ENCODE data around the gene ITGA8. TPM values are rescaled to one million over a fixed set of nuclear protein-coding genes. Genes with fewer than 3 reads are reported as not detected.

Gene ITGA8
- total and polyA plus RNA-seq, 11 donors, result 0.50 to 4.3 (median 1.5) TPM

GRCh38 chr10:15719049-15719898 is 448 bp downstream of the ITGA8 start:
- Histone ChIP-seq H3K27ac (peak overlapping the region in 3 of 12 donors; percentile 6 to 68 (median 49)), H3K4me1 (peaks cover 0 to 15% (median 5%) of the 10 kb centered on the region in 12 donors), H3K9me3 (no peaks in the 10 kb centered on the region), H3K36me3 (no peaks in the 10 kb centered on the region), H3K4me3 (peak overlapping the region; percentile 32 to 74 (median 50)), H3K27me3 (peaks cover 8 to 44% (median 26%) of the 10 kb centered on the region in 9 donors)
- 1 to 3% (median 1%) methylated on average over 19 to 67 of the region's 67 CpGs for WGBS, 4 donors
- intact Hi-C loops (cut with DNase I), result loop anchor here in 7 of 10 donors (2.0 to 5.0 kb wide), 6 partner anchors 98 to 287 kb away; no protein-coding TSS in a partner anchor
- TF ChIP-seq, protein P1, sequence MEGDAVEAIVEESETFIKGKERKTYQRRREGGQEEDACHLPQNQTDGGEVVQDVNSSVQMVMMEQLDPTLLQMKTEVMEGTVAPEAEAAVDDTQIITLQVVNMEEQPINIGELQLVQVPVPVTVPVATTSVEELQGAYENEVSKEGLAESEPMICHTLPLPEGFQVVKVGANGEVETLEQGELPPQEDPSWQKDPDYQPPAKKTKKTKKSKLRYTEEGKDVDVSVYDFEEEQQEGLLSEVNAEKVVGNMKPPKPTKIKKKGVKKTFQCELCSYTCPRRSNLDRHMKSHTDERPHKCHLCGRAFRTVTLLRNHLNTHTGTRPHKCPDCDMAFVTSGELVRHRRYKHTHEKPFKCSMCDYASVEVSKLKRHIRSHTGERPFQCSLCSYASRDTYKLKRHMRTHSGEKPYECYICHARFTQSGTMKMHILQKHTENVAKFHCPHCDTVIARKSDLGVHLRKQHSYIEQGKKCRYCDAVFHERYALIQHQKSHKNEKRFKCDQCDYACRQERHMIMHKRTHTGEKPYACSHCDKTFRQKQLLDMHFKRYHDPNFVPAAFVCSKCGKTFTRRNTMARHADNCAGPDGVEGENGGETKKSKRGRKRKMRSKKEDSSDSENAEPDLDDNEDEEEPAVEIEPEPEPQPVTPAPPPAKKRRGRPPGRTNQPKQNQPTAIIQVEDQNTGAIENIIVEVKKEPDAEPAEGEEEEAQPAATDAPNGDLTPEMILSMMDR (IDR thresholded peaks at IDR 0.05), result no peak
- TF ChIP-seq POLR2A (IDR thresholded peaks at IDR 0.05), result no peak
- ATAC-seq, result peak in 3 of 4 donors; percentile 52 to 60 (median 53)
- peak in 1 of 5 donors; percentile 20 for DNase-seq

DNA sequence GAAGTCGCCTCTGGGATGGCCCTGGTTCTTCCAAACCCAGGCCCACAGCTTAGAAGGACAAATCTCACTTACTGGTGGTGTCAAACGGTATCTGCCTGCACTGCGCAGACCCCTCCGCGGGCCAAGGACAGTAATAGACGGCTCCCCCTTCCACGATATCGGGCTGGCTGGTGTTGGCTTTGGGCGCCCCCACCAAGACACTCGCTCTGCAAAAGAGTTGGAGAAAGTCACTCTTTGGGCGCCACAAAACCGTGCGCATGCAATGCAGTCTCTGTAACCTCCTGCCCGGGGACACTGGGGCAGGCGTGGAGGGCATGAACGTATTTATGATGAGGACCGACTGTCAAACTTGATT is 1.1 kb downstream of the ITGA8 start:
- TF ChIP-seq, protein P1 (IDR thresholded peaks at IDR 0.05), result no peak
- no peak for TF ChIP-seq POLR2A (IDR thresholded peaks at IDR 0.05)
- Histone ChIP-seq H3K9me3 (no peaks in the 10 kb centered on the region), H3K4me1 (peaks cover 0 to 15% (median 5%) of the 10 kb centered on the region in 12 donors), H3K4me3 (peak overlapping the region in 11 of 12 donors; percentile 15 to 74 (median 50)), H3K27ac (peak overlapping the region in 1 of 12 donors; percentile 13), H3K27me3 (peaks cover 8 to 44% (median 26%) of the 10 kb centered on the region in 9 donors), H3K36me3 (no peaks in the 10 kb centered on the region)
- DNase-seq (no peak), ATAC-seq (peak in 1 of 4 donors; percentile 7)
- intact Hi-C loops (cut with DNase I), result loop anchor here in 7 of 10 donors (2.0 to 5.0 kb wide), 6 partner anchors 99 to 286 kb away; no protein-coding TSS in a partner anchor
- WGBS, 4 donors, result 14 to 23% (median 16%) methylated on average over 16 to 17 of the region's 17 CpGs

- peaks cover 8 to 32% (median 25%) of the 10 kb centered on the region in 9 donors for H3K27me3 ChIP-seq
- H3K27ac ChIP-seq, result no peak overlapping the region
- TF ChIP-seq POLR2A (IDR thresholded peaks at IDR 0.05), result no peak
- TF ChIP-seq, protein P1 (IDR thresholded peaks at IDR 0.05), result peak in 11 of 12 donors; percentile 21 to 61 (median 46)
- no peak for DNase-seq
- intact Hi-C loops (cut with DNase I), result loop anchor here in 7 of 10 donors (5.0 kb wide), 5 partner anchors 102 to 283 kb away; no protein-coding TSS in a partner anchor
- peak overlapping the region in 1 of 12 donors; percentile 8 for H3K4me3 ChIP-seq
- ATAC-seq, result peak in 2 of 4 donors; percentile 24 to 42
- no peaks in the 10 kb centered on the region for H3K36me3 ChIP-seq
- no peaks in the 10 kb centered on the region for H3K9me3 ChIP-seq
- 50 to 66% (median 59%) methylated on average over 5 of the region's 5 CpGs for WGBS, 4 donors
- peaks cover 0 to 15% (median 5%) of the 10 kb centered on the region in 12 donors for H3K4me1 ChIP-seq
Observed at GRCh38 chr10:15715619-15716227, 4.0 kb downstream of the ITGA8 start.

Measured in heart left ventricle (tissue), 16 donors.